C4-2B (cell line): Measurements from ENCODE around the gene FMO1.

Experiments
- ZFX ChIP-seq: fragments of 450-650 bp; IDR thresholded peaks from 2 replicates; pipeline ENCODE4 v1.6.1; 2017
- TF ChIP-seq, protein P1 (sequence below): fragments of 450-650 bp; conservative IDR thresholded peaks from 2 replicates; pipeline ENCODE4 v1.5.1; 2017; ENCODE audit warnings: mild to moderate bottlenecking

DNA sequence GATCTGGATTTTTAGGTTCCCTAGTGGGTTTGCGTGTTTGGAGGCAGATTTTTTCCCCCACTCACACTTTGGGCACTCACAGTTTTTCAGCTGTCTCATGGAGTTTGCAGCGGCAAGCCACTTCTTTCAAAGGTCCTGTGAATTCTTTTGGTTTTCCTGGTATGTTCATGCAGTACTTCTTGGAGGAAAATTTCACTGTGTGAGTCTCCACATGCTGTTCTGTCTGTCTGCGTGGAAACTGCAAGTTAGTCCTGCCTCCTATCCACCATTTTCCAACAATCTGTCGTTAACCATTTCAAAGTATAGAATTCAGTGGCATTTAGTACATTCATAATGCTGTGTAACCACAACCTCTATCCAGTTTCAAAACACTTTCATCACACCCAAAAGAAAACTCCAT is 793 bp upstream of the FMO1 start:
- TF ChIP-seq, protein P1, sequence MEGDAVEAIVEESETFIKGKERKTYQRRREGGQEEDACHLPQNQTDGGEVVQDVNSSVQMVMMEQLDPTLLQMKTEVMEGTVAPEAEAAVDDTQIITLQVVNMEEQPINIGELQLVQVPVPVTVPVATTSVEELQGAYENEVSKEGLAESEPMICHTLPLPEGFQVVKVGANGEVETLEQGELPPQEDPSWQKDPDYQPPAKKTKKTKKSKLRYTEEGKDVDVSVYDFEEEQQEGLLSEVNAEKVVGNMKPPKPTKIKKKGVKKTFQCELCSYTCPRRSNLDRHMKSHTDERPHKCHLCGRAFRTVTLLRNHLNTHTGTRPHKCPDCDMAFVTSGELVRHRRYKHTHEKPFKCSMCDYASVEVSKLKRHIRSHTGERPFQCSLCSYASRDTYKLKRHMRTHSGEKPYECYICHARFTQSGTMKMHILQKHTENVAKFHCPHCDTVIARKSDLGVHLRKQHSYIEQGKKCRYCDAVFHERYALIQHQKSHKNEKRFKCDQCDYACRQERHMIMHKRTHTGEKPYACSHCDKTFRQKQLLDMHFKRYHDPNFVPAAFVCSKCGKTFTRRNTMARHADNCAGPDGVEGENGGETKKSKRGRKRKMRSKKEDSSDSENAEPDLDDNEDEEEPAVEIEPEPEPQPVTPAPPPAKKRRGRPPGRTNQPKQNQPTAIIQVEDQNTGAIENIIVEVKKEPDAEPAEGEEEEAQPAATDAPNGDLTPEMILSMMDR = no peak
- TF ChIP-seq ZFX = no peak
